DMS153 (cell line): ENCODE results near the gene GLIS2.
A peak's percentile ranks its signal among the peaks of the same experiment; 100 is the strongest.
"Not testable (repeated sequence)": the region's sequence is repeated elsewhere in the genome, so short reads cannot be mapped to it uniquely, and the experiment has no call there.

Experiments used
- DNase-seq: peaks from one replicate; lab custom pipeline; 2025; lab: John Stamatoyannopoulos, UW

GLIS2 gene

GRCh38 chr16:4336701-4337539 is 21.1 kb downstream of the GLIS2 start:
- DNase-seq = no peak

GRCh38 chr16:4337540-4338088 is 21.7 kb downstream of the GLIS2 start:
- DNase-seq = no peak

DNA sequence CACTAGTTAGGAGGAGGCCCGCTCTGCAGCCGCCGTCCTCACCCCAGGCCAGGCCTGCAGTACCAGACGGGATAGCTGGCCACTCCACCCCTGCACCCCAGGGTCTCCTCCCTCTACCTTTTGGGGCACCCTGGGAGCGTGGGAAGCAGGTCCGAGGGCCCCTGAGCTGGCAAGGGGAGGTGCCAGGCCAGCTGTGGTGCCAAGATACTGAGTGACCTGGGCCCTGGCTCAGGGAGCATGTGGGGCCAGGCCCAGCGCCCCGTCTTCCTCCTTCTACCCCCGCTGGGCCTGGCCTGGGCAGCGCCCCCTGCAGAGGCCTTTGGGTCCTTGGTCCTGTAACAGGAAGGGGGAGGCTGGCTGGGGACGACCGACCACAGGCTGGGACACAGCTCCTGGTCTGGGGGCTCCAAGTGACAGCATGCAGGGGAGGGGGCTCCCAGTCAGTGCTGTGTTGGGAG is 22.3 kb downstream of the GLIS2 start:
- no peak for DNase-seq

GRCh38 chr16:4338712-4339299 is 22.9 kb downstream of the GLIS2 start:
- DNase-seq = no peak

DNA sequence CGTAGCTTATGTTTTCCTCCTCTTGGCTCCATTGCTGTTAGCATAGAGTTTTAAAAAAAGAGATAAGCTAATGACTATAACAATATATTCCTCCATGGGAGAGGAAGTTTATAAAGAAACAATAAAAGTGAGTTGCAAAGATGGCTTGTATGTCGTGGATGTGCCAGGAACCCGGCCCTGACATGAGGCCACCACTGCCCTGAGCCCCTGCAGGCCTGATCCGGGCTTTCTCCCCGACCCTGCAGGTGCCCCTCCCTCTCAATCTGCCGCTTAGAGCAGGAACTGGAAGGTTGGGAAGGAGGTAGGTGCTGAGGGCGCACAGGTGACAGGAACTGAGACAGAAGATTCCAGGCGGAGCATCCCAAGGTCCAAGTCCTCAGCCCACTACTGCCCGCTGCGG is 23.6 kb downstream of the GLIS2 start:
- DNase-seq = no peak

- peak; percentile 35 for DNase-seq
These were observed 24.0 kb downstream of the GLIS2 start for GRCh38 chr16:4339909-4340308.

DNA sequence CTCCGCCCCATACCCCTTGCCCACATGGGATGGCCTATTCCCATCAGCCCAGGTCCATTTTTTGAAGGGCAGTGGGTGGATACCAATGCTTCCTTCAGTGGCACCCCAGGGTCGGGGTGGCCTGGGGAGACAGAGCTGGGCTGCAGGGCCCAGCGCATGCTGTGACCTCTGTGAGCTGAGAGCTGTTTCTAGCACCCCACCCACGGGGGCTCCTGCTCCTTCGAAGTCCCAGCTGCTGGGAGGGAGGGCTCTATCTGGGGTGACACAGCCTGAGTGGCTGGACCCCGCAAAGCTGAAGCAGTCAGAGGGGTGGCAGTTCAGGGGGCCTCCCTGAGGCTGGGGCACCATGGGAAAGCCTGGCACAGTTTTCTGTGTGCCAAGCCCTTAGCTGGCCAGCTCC is 24.6 kb downstream of the GLIS2 start:
- no peak for DNase-seq

GRCh38 chr16:4341250-4341649 is 25.4 kb downstream of the GLIS2 start:
- DNase-seq = no peak

DNA sequence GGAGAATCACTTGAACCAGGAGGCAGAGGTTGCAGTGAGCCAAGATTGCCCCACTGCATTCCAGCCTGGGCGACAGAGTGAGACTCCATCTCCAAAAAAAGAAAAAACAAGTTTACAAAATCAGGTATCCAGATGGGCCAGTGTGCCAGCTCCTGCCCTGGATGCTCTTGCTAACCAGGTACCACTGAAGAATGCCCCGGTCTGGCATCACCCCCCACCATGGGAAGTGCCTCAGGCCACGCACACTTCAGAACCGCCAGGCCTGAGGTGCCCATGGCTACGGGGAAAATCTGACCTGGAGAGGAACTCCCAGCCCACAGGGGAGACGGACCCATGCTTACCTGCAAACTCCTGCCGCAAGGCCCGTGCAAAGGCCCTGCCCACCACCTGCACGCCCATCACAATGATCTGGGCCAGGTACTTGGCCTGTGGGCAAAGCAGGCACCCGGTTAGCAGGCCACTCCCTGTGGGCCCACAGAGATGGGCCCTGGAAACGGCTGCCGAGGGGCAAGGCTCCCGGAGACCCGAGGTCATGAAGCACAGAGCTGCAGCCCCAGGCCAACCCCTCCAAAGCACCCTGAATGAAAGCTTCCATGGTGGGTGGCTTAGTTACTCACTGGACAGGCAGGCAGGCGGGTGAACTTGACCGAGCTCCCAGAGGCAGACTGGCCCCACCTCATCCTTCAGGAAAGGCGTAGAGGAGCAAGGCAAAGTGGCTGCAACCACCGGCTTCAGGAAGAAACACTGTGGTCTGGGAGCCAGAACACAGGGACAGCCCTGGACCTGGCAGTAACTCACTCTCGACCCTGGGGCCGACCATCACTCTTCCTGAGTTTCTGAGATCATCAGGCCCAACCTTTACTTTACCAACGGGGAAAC is 27.2 kb downstream of the GLIS2 start:
- no peak for DNase-seq

DNA sequence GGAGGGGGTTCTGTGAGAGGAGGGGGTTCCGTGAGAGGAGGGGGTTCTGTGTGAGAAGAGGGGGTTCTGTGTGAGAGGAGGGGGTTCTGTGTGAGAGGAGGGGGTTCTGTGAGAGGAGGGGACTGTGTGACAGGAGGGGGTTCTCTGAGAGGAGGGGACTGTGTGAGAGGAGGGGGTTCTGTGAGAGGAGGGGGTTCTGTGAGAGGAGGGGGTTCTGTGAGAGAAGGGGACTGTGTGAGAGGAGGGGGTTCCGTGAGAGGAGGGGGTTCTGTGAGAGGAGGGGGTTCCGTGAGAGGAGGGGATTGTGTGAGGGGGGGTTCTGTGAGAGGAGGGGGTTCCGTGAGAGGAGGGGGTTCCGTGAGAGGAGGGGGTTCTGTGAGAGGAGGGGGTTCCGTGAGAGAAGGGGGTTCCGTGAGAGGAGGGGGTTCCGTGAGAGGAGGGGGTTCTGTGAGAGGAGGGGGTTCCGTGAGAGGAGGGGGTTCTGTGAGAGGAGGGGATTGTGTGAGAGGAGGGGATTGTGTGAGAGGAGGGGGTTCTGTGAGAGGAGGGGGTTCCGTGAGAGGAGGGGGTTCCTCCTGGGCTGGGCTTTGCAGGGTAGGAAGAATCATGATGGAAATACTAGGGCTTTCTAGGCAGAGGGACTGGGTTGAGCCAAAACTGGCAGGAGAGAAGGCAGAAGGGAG is 28.6 kb downstream of the GLIS2 start:
- not testable (repeated sequence) for DNase-seq

GRCh38 chr16:4344983-4345835 is 29.3 kb downstream of the GLIS2 start:
- DNase-seq = peak; percentile 70

- DNase-seq = peak; percentile 62
These were observed 30.2 kb downstream of the GLIS2 start for GRCh38 chr16:4345836-4346781.

GRCh38 chr16:4347010-4347409 is 31.1 kb downstream of the GLIS2 start:
- DNase-seq = no peak

- no peak for DNase-seq
These were observed 32.1 kb downstream of the GLIS2 start for GRCh38 chr16:4347765-4348509.

DNA sequence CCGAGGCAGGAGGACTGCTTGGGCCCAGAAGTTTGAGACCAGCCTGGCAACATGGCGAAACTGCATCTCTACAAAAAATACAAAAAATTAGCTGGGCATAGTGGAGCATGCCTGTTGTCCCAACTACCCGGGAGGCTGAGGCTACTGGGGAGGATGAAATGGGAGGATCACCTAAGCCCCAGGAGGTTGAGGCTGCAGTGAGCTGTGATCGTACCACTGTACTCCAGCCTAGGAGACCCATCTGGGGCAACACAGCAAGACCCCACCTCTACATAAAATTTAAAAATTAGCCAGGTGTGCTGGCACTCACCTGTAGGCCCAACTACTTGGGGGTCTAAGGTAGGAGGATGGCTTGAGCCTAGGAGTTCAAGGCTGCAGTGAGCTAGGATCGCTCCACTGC is 33.5 kb downstream of the GLIS2 start:
- DNase-seq = no peak

GRCh38 chr16:4350365-4350786 is 34.5 kb downstream of the GLIS2 start:
- no peak for DNase-seq

GRCh38 chr16:4350787-4351659 is 35.2 kb downstream of the GLIS2 start, which contains the start of gene PAM16:
Gene PAM16, minus strand, starts transcription at chr16:4351321. Its CDS starts 87 bp downstream, at chr16:4351234.
- DNase-seq = peak; percentile 92

GRCh38 chr16:4351880-4352279 is 36.0 kb downstream of the GLIS2 start:
- no peak for DNase-seq
